Liver (tissue), 3 donors: Measurements from ENCODE around the gene KMT5B.

Source experiments
- EGR1 ChIP-seq, 2 donors: IDR thresholded peaks; 2 replicates each; pipeline ENCODE4 v1.6.1; 2016 to 2018; ENCODE audit warnings: antibody characterized with exemption in 2 of 2, low read depth in 2 of 2
- TF ChIP-seq, protein P1 (sequence below): fragments of 150-350 bp; IDR thresholded peaks from 2 replicates; pipeline ENCODE4 v1.5.1; 2017; ENCODE audit warnings: improper control_type of control experiment, low read depth, low read length; ENCODE audit not compliant: missing input control
- donor health status: healthy.
- donor health status: healthy.

- TF ChIP-seq, protein P1, sequence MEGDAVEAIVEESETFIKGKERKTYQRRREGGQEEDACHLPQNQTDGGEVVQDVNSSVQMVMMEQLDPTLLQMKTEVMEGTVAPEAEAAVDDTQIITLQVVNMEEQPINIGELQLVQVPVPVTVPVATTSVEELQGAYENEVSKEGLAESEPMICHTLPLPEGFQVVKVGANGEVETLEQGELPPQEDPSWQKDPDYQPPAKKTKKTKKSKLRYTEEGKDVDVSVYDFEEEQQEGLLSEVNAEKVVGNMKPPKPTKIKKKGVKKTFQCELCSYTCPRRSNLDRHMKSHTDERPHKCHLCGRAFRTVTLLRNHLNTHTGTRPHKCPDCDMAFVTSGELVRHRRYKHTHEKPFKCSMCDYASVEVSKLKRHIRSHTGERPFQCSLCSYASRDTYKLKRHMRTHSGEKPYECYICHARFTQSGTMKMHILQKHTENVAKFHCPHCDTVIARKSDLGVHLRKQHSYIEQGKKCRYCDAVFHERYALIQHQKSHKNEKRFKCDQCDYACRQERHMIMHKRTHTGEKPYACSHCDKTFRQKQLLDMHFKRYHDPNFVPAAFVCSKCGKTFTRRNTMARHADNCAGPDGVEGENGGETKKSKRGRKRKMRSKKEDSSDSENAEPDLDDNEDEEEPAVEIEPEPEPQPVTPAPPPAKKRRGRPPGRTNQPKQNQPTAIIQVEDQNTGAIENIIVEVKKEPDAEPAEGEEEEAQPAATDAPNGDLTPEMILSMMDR = no peak
- no peak for TF ChIP-seq EGR1 (IDR thresholded peaks at IDR 0.05; ENCODE audit: low read depth in 2 of 2)
These were observed 48.7 kb downstream of the KMT5B start for GRCh38 chr11:68164437-68164836.
